HepG2 (cell line): ENCODE results near the gene ZMIZ1. TPM values are rescaled to one million over a fixed set of nuclear protein-coding genes. Genes with fewer than 3 reads are reported as not detected.
A peak's percentile ranks its signal among the peaks of the same experiment; 100 is the strongest.

Source experiments
- ATF7-NPFF ChIP-seq: sonication (generic); formaldehyde crosslinking; IDR thresholded peaks from 2 replicates; pipeline ENCODE4 v1.8.1; 2023; ENCODE audit warnings: mild to moderate bottlenecking, low read depth, missing genetic modification reagents, moderate library complexity
- EZH2 ChIP-seq: conservative IDR thresholded peaks from 2 replicates; pipeline ENCODE4 v1.6.1; 2012; ENCODE audit warnings: mild to moderate bottlenecking, low read depth, low read length, moderate library complexity
- IKZF5 ChIP-seq: IDR thresholded peaks from 2 replicates; pipeline ENCODE4 v1.6.1; 2018; ENCODE audit warnings: missing genetic modification reagents, mild to moderate bottlenecking, missing compliant biosample characterization
- MAX ChIP-seq: IDR thresholded peaks from 2 replicates; pipeline ENCODE4 v1.6.1; 2012; ENCODE audit warnings: inconsistent platforms
- RBM39 ChIP-seq: fragments of 200-400 bp; formaldehyde crosslinking; IDR thresholded peaks from one replicate; pipeline ENCODE4 v1.6.1; 2018; ENCODE audit warnings: antibody characterized with exemption, mild to moderate bottlenecking, low read depth, low read length; ENCODE audit not compliant: poor library complexity, severe bottlenecking
- RXRB ChIP-seq: IDR thresholded peaks from 2 replicates; pipeline ENCODE4 v1.6.1; 2016; ENCODE audit warnings: borderline replicate concordance, missing genetic modification reagents, missing compliant biosample characterization
- SOX6 ChIP-seq, 2 experiments: fragments of 450-650 bp in 1 of 2; sonication (generic) in 1 of 2; formaldehyde crosslinking in 1 of 2; IDR thresholded peaks; 2 replicates each; pipeline versions ENCODE4 v1.4.0 to v1.6.1; 2017 to 2020; ENCODE audit warnings: antibody characterized with exemption in 1 of 2, mild to moderate bottlenecking in 1 of 2, missing genetic modification reagents in 1 of 2
- SP5 ChIP-seq: IDR thresholded peaks from 2 replicates; pipeline ENCODE4 v1.6.1; 2016; ENCODE audit warnings: low read depth, borderline replicate concordance
- ZBTB42 ChIP-seq: sonication (generic); formaldehyde crosslinking; IDR thresholded peaks from 2 replicates; pipeline ENCODE4 v1.5.0; 2020; ENCODE audit warnings: mild to moderate bottlenecking, missing genetic modification reagents
- ZMYM4 ChIP-seq: sonication (generic); formaldehyde crosslinking; IDR thresholded peaks from 2 replicates; pipeline ENCODE4 v1.8.1; 2023; ENCODE audit warnings: mild to moderate bottlenecking, missing genetic modification reagents
- ZNF224 ChIP-seq: sonication (generic); formaldehyde crosslinking; IDR thresholded peaks from 2 replicates; pipeline ENCODE4 v1.5.0; 2020; ENCODE audit warnings: mild to moderate bottlenecking, missing genetic modification reagents
- ZNF460 ChIP-seq: sonication (generic); formaldehyde crosslinking; IDR thresholded peaks from 2 replicates; pipeline ENCODE4 v1.5.1; 2020; ENCODE audit warnings: missing genetic modification reagents, mild to moderate bottlenecking, borderline replicate concordance
- polyA plus RNA-seq, 8 experiments: library from polyadenylated mRNA; depleted of rRNA in 3 of 8; stranded (reverse) in 7 of 8; unstranded in 1 of 8; fragments of >200 nt; fragmentation: Illumina TruSeq in 4 of 8; extraction: Trizol in 4 of 8; gene quantifications; 2 replicates each; pipeline versions ENCODE4 v1.2.1 to v1.2.3, GENCODE V29; 2011 to 2016; ENCODE audit warnings: low read depth in 4 of 8, missing spikeins in 1 of 8, mixed read lengths in 1 of 8; ENCODE audit not compliant: insufficient read depth in 1 of 8
- total RNA-seq, 5 experiments: library from RNA; depleted of rRNA; stranded (reverse); fragments of >200 nt; fragmentation: Illumina TruSeq; extraction: Trizol; gene quantifications; 2 replicates each; pipeline ENCODE4 v1.2.3, GENCODE V29; 2016; ENCODE audit warnings: low read depth in 1 of 5
- TF ChIP-seq, protein P1 (sequence below): sonication (generic); formaldehyde crosslinking; IDR thresholded peaks from 2 replicates; pipeline ENCODE4; 2020; ENCODE audit warnings: missing genetic modification reagents, mild to moderate bottlenecking, borderline replicate concordance
- TF ChIP-seq, protein P2 (sequence below): sonication (generic); formaldehyde crosslinking; IDR thresholded peaks from 2 replicates; pipeline ENCODE4 v1.8.0; 2022; ENCODE audit warnings: missing genetic modification reagents, mild to moderate bottlenecking, moderate library complexity, borderline replicate concordance

The ZMIZ1 gene
- total and polyA plus RNA-seq, 2 of the 13 experiments (the other 11 are each of a cell fraction or from before 2014, with no cell fraction given): 5.3 to 10.2 TPM

- peak; percentile 95 for TF ChIP-seq RXRB (CRISPR knock-in tag)
- 0 out of 2 replicates have a peak, but pooled peaks have one; percentile 20 for TF ChIP-seq ZMYM4 (CRISPR knock-in tag)
- TF ChIP-seq, protein P1, sequence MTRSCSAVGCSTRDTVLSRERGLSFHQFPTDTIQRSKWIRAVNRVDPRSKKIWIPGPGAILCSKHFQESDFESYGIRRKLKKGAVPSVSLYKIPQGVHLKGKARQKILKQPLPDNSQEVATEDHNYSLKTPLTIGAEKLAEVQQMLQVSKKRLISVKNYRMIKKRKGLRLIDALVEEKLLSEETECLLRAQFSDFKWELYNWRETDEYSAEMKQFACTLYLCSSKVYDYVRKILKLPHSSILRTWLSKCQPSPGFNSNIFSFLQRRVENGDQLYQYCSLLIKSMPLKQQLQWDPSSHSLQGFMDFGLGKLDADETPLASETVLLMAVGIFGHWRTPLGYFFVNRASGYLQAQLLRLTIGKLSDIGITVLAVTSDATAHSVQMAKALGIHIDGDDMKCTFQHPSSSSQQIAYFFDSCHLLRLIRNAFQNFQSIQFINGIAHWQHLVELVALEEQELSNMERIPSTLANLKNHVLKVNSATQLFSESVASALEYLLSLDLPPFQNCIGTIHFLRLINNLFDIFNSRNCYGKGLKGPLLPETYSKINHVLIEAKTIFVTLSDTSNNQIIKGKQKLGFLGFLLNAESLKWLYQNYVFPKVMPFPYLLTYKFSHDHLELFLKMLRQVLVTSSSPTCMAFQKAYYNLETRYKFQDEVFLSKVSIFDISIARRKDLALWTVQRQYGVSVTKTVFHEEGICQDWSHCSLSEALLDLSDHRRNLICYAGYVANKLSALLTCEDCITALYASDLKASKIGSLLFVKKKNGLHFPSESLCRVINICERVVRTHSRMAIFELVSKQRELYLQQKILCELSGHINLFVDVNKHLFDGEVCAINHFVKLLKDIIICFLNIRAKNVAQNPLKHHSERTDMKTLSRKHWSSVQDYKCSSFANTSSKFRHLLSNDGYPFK (CRISPR knock-in tag): no peak
- no peak for TF ChIP-seq ZNF224
- TF ChIP-seq, protein P2, sequence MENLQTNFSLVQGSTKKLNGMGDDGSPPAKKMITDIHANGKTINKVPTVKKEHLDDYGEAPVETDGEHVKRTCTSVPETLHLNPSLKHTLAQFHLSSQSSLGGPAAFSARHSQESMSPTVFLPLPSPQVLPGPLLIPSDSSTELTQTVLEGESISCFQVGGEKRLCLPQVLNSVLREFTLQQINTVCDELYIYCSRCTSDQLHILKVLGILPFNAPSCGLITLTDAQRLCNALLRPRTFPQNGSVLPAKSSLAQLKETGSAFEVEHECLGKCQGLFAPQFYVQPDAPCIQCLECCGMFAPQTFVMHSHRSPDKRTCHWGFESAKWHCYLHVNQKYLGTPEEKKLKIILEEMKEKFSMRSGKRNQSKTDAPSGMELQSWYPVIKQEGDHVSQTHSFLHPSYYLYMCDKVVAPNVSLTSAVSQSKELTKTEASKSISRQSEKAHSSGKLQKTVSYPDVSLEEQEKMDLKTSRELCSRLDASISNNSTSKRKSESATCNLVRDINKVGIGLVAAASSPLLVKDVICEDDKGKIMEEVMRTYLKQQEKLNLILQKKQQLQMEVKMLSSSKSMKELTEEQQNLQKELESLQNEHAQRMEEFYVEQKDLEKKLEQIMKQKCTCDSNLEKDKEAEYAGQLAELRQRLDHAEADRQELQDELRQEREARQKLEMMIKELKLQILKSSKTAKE: peak; percentile 53; the same call in 1 of the 2 replicates
- peak; percentile 52; the same call in 1 of the 2 replicates for TF ChIP-seq IKZF5 (CRISPR knock-in tag)
- no peak for TF ChIP-seq SOX6 (IDR thresholded peaks at IDR 0.05)
- TF ChIP-seq SOX6 (CRISPR knock-in tag; IDR thresholded peaks at IDR 0.05): peak; percentile 86
- no peak for TF ChIP-seq ZNF460 (CRISPR knock-in tag)
- no peak for TF ChIP-seq ATF7-NPFF (CRISPR knock-in tag)
- no peak for TF ChIP-seq RBM39
- peak; percentile 66 for TF ChIP-seq MAX
- TF ChIP-seq SP5: peak; percentile 50; the same call in 1 of the 2 replicates
- no peak for TF ChIP-seq ZBTB42 (CRISPR knock-in tag)
- no peak for TF ChIP-seq EZH2
Observed at GRCh38 chr10:79084012-79084971, 15.5 kb downstream of the ZMIZ1 start (continued).
